Heart right ventricle (tissue), 16 donors: ENCODE results near the gene PSD4. TPM values are rescaled to one million over a fixed set of nuclear protein-coding genes. Genes with fewer than 3 reads are reported as not detected.
A peak's percentile ranks its signal among the peaks of the same experiment; 100 is the strongest.

Source experiments
- ATAC-seq, 8 donors: fragments of 200-7000 bp; cut with Tn5 transposase; one replicate each; pipeline ENCODE4 v1.9.1; 2020; ENCODE audit warnings: mild to moderate bottlenecking in 8 of 8, moderate library complexity in 8 of 8, moderate number of reproducible peaks in 1 of 8
- DNase-seq, 2 donors: peaks; one replicate each; pipeline ENCODE4 v3.0.0-alpha.2; 2020
- H3K27ac ChIP-seq, 10 donors: fragments of 200-600 bp; sonication (generic) in 2 of 10; one replicate each; pipeline versions ENCODE4 v1.5.0 to v1.8.0; 2020 to 2022; ENCODE audit warnings: mild to moderate bottlenecking in 3 of 10
- H3K27me3 ChIP-seq, 7 donors: fragments of 200-600 bp; one replicate each; pipeline ENCODE4 v1.8.0; 2021 to 2022; ENCODE audit warnings: mild to moderate bottlenecking in 2 of 7
- H3K36me3 ChIP-seq, 9 donors: fragments of 200-600 bp; sonication (generic) in 1 of 9; one replicate each; pipeline versions ENCODE4 v1.5.0 to v1.8.0; 2020 to 2022; ENCODE audit warnings: mild to moderate bottlenecking in 2 of 9
- H3K4me1 ChIP-seq, 9 donors: fragments of 200-600 bp; sonication (generic) in 1 of 9; one replicate each; pipeline versions ENCODE4 v1.5.0 to v1.8.0; 2020 to 2022; ENCODE audit warnings: mild to moderate bottlenecking in 4 of 9
- H3K4me3 ChIP-seq, 10 donors: fragments of 200-600 bp; sonication (generic) in 2 of 10; one replicate each; pipeline versions ENCODE4 v1.5.0 to v1.8.0; 2020 to 2022; ENCODE audit warnings: mild to moderate bottlenecking in 7 of 10, moderate library complexity in 2 of 10
- H3K9me3 ChIP-seq, 11 donors: fragments of 200-600 bp in 10 of 11; sonication (generic) in 2 of 11; one replicate each; pipeline versions ENCODE4 v1.5.0 to v1.8.0; 2013 to 2022; ENCODE audit warnings: mild to moderate bottlenecking in 2 of 11, control low read depth in 1 of 11, moderate library complexity in 1 of 11
- WGBS, 2 donors: extraction: QIAGEN DNeasy Blood & Tissue Kit; methylation state at CpG; one replicate each; pipeline ENCODE4 v1.1.7; 2013; ENCODE audit warnings: inconsistent platforms in 1 of 2; 5-methylcytosine and 5-hydroxymethylcytosine counted together
- intact Hi-C, 10 donors: fragments of 100-400 bp; cut with DNase I; formaldehyde crosslinking; loops; one replicate each; pipeline versions ENCODE4 v1.11.1 to v1.14.2; 2022
- polyA plus RNA-seq, 2 donors: library from polyadenylated mRNA; stranded (reverse); fragments of 200-250 nt; gene quantifications; one replicate each; pipeline ENCODE4 v1.2.3, GENCODE V29; 2013
- total RNA-seq, 10 donors: library from RNA; stranded (reverse); fragmentation: NEBNext Ultra II Directional in 3 of 10; extraction: Animal tissue kit (Norgen Biotek cat#: 25700) in 3 of 10; gene quantifications; one replicate each; pipeline versions ENCODE4 v1.2.1 to v1.2.4, GENCODE V29; 2021 to 2023
- TF ChIP-seq, protein P1 (sequence below), 9 donors: fragments of 200-600 bp; sonication (generic) in 2 of 9; IDR thresholded peaks; one replicate each; pipeline versions ENCODE4 v1.5.0 to v1.8.0; 2021 to 2022; ENCODE audit warnings: antibody characterized with exemption in 9 of 9, mild to moderate bottlenecking in 5 of 9, moderate library complexity in 1 of 9
- donor health status: Arrhythmogenic right ventricular cardiomyopathy.
- donor health status: ischemic (EF 13 %, LVEDD 7.1; RV severe dilation, severe dysfunction).
- donor health status: healthy with polysubstance abuse.
- donor health status: DM: no; HTN: yes; CAD: no.
- donor health status: DM: no; HTN: no; CAD: no.
- donor health status: ischemic (EF 25% LVEDD 6.9; RV normal size, moderate dysfunction).
- donor health status: ischemic (EF 25% LVEDD 5.7; RV mildly dilated, moderate dysfunction).
- donor health status: healthy.
- donor health status: DM: yes; HTN: yes; CAD: no.
- donor health status: Ischemic cardiomyopathy.
- donor health status: ischemic (EF 35%, LVEDD 5.7; RV mildly dilated, moderate dysfunction).
- donor health status: nonischemic (EF 11% LVEDD 7.7; RV severe dilation, severe dysfunction).
- donor health status: DM: yes; HTN: yes; CAD: no.
- donor health status: PGD.
- donor health status: ischemic (EF 29% LVEDD 5.4; RV normal size, mild dysfunction).
- donor health status: nonischemic (EF 23%, LVEDD 6.1; RV moderate dilation, normal function).

PSD4 gene
- total and polyA plus RNA-seq, 12 donors, result 1.0 to 13.0 (median 1.7) TPM

DNA sequence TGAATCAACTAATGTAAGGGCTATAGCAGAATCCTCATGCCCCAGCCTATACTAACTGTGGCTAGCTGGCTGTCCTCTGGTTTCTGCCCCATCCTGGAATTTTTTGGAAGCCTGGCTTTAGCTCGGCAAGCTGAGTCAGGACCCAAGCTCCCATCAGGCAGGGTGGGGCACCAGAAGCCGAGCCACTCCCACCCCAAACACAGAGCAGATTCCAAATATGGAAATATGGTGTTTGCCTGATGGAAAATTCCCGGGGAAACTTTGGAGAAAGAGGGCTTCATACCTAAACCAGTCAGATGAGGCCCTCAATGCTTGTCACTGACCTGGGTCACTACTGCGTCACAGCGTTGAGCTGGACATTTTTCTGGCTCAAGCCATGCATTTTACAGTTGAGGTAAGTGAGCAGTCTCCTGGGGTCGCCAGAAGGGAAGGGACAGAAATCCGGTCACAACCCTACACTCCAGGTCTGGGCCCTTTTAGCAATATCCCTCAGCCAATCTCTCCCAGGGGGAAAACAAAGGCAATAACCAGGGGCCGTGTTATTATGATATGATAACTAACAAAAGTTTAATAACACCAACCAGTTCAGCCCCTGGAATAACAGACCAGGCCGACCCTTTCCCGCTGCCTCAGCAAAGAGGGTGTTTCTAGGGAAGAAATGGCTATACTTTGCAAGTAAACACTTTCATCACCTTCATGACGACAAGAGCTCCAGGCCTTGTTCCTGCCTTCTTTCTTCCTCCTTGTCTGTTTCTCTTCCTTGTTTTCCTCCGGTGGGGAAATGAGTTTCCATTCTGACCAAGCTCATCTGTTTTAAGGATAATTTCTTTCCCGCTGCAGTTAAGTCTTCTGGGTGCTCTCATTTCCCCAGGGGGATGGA lies 37.7 kb downstream of the PSD4 start:
- Histone ChIP-seq H3K27me3 (no peaks in the 10 kb centered on the region), H3K27ac (peak overlapping the region in 9 of 10 donors; percentile 44 to 87 (median 68)), H3K4me3 (peak overlapping the region in 4 of 10 donors; percentile 12 to 24 (median 16)), H3K36me3 (no peaks in the 10 kb centered on the region), H3K9me3 (no peaks in the 10 kb centered on the region), H3K4me1 (peaks cover 7 to 28% (median 24%) of the 10 kb centered on the region in 9 donors)
- peak in 7 of 8 donors; percentile 39 to 74 (median 50) for ATAC-seq
- TF ChIP-seq, protein P1, sequence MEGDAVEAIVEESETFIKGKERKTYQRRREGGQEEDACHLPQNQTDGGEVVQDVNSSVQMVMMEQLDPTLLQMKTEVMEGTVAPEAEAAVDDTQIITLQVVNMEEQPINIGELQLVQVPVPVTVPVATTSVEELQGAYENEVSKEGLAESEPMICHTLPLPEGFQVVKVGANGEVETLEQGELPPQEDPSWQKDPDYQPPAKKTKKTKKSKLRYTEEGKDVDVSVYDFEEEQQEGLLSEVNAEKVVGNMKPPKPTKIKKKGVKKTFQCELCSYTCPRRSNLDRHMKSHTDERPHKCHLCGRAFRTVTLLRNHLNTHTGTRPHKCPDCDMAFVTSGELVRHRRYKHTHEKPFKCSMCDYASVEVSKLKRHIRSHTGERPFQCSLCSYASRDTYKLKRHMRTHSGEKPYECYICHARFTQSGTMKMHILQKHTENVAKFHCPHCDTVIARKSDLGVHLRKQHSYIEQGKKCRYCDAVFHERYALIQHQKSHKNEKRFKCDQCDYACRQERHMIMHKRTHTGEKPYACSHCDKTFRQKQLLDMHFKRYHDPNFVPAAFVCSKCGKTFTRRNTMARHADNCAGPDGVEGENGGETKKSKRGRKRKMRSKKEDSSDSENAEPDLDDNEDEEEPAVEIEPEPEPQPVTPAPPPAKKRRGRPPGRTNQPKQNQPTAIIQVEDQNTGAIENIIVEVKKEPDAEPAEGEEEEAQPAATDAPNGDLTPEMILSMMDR (IDR thresholded peaks at IDR 0.05), result no peak
- intact Hi-C loops, result loop anchor here in 1 of 10 donors (5.0 kb wide), 1 partner anchor 156 kb away; no protein-coding TSS in a partner anchor
- 63 to 66% methylated on average over 13 of the region's 13 CpGs for WGBS, 2 donors
- DNase-seq, result no peak

DNA sequence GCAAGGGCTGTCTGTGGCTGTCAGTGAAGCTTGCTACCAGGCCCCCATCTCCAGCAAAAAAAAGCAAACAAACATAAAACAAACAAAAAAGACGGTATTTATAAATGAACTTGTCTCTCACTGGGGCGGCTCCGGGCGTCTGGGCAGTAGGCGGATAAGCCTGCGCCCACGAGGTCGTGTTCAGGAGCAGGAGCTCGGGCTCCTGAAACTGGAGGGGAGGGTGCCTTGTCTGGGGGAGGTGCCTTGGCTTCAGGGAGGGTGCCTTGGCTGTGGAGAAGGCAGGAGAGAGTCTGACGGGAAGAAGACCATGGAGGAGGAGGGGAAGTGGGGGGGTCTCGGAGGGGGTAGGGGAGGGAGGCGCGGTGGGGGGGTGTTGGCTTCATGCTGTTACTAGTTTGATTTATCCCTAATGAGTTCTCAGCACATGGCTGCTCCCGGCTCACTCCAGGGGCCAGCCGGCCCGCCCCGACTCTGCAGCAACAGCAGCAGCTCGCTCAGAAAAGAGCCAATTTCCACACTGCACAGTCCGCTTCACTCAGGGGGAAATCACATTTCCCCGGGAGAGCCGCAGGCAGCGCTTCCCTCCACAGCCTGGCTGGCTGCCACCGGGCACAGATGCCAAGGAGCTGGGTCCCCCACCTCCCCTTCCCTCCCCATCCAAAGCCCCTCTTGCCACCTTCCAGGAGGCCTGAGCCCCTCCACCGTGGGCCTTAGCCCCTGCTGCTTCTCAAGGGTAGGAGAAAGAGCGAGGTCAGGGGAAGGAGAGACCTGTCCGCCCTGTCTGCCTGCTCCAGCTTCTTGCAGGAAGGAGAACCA lies 38.7 kb downstream of the PSD4 start:
- DNase-seq, result peak in 1 of 2 donors; percentile 54
- H3K27me3 ChIP-seq, result no peaks in the 10 kb centered on the region
- 33 to 38% methylated on average over 26 of the region's 26 CpGs for WGBS, 2 donors
- H3K4me3 ChIP-seq, result peak overlapping the region in 5 of 10 donors; percentile 3 to 24 (median 13)
- ATAC-seq, result peak in 7 of 8 donors; percentile 24 to 61 (median 52)
- peak overlapping the region in 9 of 10 donors; percentile 44 to 87 (median 68) for H3K27ac ChIP-seq
- TF ChIP-seq, protein P1 (IDR thresholded peaks at IDR 0.05), result no peak
- H3K4me1 ChIP-seq, result peaks cover 7 to 38% (median 31%) of the 10 kb centered on the region in 9 donors
- intact Hi-C loops, result loop anchor here in 1 of 10 donors (5.0 kb wide), 1 partner anchor 155 kb away; no protein-coding TSS in a partner anchor
- no peaks in the 10 kb centered on the region for H3K36me3 ChIP-seq
- H3K9me3 ChIP-seq, result no peaks in the 10 kb centered on the region

DNA sequence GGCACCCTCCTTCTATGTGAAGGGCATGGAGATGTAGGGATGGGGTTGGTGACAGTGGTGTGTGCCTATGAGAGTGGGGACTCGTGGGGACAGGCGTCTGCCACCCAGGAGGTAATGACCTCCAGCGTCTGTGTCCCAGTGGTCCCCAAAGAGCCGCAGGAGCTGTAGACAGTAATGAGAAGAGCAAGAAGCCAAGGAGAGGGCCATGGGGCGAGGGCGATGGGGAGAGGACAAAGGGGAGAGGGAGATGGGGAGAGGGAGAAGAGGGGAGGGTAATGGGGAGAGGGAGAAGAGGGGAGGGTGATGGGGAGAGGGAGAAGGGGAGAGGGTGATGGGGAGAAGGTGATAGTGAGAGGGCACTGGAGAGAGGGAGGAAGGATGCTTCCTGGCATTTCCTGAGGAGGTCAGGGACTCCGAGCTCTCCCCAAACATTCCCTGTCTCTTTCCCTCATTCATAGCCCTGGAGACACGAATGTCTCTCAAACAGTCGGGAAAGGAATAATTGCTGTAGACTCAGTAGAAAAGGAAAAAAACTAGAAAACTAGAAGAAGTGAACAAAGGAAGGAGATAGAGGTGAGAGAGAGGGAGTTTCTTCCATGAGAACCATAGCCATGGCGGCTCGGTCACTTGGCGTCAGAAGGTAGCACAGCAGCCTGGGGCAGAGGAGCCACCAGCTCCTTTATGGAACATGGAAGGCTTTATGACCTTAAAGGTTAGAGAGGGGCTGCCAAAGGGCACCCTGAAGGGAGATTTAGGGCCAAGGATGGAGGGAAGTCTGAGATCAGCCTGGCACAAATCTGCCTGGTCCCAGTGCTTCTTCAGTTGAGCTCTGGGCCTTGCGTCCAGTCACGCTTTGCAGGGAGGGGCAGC lies 39.5 kb downstream of the PSD4 start:
- peak overlapping the region in 5 of 10 donors; percentile 66 to 87 (median 70) for H3K27ac ChIP-seq

More for the DNA sequence above, 39.5 kb downstream of the PSD4 start:
- WGBS, 2 donors, result 92 to 95% methylated on average over 14 of the region's 14 CpGs
- no peak for ATAC-seq
- H3K9me3 ChIP-seq, result no peaks in the 10 kb centered on the region
- intact Hi-C loops, result loop anchor here in 1 of 10 donors (5.0 kb wide), 1 partner anchor 154 kb away; no protein-coding TSS in a partner anchor
- no peak overlapping the region for H3K4me3 ChIP-seq
- TF ChIP-seq, protein P1 (IDR thresholded peaks at IDR 0.05), result no peak
- H3K4me1 ChIP-seq, result peaks cover 13 to 46% (median 40%) of the 10 kb centered on the region in 9 donors
- no peaks in the 10 kb centered on the region for H3K36me3 ChIP-seq
- H3K27me3 ChIP-seq, result no peaks in the 10 kb centered on the region
- no peak for DNase-seq
